Nucleus accumbens (tissue), 56 donors: ENCODE data around the gene CLDN12.
"Not testable (repeated sequence)": the region's sequence is repeated elsewhere in the genome, so short reads cannot be mapped to it uniquely, and the experiment has no call there.

ENCODE experiments used
- DNase-seq, 56 donors: peaks; one replicate each; lab custom pipeline; 2025; lab: John Stamatoyannopoulos, UW

Gene CLDN12

DNA sequence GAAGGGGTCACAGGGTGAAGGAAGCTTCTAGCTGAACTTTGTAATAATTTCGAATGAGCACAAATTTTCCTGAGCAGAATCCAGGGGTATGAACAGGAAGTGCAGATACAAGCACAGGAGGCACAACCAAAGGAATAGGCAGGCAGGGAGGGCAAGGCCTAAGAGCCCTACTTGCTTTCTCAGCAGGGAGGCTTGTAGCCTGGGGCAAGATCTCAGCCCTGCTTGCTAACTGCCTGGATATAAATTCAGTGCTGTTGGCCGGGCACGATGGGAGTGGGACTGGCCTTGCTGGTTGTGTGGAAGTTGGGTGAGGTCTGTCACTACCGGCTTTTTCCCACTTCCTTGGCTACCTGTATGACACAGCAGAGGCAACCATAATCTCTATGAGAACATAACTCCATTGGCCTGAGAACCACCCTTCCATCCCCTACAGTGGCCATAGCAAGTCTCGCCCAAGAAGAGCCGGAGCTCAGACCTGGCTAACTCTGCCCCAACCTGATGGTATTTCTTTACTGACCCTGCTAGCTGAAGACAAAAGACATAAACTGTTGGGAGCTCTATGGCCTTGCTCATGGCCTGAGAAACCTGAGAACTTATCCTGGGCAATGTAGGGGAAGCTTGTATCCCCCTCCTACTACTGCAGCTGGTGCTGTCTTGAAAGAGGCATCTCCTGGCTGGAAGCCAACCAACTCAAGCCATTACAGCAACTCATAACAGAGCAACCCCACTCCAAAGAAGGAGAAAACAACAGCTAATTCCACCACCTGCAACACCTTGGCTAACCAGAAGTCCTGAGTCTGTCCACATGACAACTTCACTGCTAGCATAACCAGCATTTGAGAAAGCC lies 27.6 kb downstream of the CLDN12 start:
- no peak for DNase-seq

DNA sequence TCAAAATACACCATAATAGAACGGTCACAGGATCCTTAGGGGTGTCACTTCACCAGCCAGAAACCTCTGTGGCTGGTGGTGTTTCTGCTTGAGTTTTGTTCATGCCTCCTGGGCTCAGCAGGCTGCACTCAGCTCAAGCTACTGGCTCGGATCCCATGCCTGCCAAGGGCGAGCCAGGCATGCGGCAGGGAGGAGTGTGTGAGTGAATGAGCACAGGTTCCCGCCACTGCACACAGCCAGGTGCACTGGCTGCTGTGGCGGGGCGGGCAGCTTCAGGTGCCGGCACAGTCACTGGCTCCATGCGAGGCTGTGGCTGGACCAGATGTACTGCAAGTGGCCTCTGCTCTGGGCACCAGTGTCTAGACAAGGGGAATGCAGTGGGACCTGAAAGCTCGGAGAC lies 29.5 kb downstream of the CLDN12 start:
- no peak for DNase-seq

DNA sequence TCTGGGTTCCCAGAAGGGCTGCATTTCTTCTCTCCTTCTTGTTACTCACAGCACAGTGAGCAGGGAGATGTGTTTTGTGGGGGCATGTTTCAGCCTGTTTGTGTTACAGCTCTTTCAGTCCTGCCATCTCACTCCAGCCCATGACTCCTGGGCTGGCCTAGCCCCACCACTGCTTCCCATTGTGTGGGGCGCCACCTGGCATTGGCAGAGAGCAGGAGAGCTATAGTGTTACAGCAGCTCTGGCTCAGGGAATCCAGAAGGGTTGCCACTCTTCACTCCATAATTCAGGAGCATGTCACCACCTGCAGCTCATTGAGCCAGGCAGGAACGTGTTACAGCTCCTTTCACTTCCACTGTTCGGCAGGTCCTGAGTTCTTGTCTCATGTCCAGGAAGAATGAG lies 30.0 kb downstream of the CLDN12 start:
- no peak for DNase-seq

DNA sequence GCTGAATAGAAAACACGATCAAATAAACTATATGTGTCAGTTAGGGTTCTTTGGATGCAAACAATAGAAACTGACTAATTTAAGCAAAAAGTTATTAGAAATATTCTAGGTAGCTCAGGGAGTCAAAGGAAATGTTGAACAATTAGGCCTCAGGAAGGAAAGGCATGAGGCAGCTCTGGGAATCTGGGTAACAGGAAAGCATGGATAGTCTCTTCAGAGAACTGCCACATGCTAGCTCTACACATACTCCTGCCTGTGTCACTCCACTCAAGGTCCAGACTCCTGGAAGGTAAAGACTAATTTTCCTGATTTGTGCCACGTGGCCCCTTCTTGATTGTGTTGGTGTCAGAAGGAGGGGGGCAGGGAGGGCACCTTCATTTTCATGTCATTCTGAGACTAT lies 42.4 kb downstream of the CLDN12 start:
- DNase-seq, result no peak

DNA sequence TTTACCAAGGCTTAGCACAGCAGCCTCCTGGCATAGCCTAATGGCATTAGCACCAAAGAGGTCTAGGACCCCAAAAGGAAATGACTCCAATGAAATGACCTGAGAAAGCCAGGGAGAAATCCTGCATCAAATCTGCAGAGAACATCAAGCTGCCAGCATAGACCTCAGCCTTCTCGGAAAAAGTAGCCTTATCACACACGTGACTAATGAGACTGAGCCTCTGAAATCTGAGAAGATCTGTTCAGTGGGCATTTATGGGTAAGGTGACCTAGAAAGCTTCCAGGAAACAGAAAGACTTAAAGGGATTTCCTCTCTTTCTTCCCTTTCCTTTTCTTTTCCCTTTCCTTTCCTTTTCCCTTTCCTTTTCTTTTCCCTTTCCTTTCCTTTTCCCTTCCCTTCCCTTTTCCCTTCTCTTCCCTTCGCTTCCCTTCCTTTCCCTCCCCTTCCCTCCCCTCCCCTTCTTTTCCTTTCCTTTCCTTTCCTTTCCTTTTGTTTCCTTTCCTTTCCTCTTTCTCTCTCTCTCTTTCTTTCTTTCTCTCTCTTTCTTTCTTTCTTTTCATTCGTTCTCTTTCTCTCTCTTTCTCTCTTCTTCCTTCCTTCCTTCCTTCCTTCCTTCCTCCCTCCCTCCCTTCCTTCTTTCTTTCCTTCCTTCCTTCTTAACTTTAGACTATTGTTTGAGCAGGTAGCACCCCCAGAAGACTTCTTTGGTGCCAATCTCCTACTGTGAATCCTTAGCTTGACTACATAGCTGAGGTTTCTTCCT lies 43.1 kb downstream of the CLDN12 start:
- no peak for DNase-seq

DNA sequence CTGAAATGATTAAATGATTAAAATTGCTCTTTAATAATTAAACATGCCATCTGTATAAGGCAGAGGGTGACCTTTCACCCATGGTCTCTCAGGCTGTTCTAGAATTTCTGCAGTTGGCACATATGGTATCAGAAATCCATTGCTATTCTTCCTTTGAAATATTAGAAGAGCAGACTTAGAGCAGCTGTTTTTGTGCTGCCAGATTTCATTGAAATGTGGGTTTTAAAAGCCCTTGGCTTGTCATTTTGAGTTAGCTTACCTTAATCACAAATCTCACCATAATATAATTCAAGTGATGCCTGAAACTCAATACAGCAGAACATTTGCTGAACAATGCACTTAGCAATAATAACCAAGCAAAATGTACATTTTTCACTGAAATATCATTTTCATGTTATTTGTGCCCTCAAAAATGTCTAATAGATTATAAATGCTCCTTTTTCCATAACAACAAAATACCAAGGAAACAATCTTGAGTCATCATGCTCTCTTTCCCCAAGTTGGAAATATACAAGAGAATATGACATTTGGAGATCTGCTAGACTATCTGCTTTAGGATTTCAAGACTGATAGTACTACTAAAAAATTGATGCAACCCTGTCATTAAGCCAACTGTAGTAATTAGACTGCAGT lies 50.1 kb downstream of the CLDN12 start:
- DNase-seq, result no peak

DNA sequence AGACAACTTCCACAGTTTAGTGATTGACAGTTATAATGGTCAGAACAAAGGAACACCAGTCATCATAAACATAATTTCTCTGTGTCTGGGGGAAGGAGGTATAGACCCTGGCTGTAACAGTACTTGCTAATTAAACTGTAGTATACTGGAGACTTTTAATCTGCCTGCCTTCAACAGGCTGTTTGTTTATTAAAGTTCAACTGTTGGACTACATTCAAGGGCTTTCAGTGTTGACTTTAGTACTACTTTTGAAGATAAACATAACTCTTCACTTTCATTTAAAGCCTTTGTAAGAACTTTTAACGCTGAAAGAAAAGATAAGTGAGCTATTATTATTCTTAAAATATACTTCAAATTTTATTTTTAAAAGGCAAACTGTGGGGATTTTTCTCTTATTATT lies 50.7 kb downstream of the CLDN12 start:
- DNase-seq, result no peak

DNA sequence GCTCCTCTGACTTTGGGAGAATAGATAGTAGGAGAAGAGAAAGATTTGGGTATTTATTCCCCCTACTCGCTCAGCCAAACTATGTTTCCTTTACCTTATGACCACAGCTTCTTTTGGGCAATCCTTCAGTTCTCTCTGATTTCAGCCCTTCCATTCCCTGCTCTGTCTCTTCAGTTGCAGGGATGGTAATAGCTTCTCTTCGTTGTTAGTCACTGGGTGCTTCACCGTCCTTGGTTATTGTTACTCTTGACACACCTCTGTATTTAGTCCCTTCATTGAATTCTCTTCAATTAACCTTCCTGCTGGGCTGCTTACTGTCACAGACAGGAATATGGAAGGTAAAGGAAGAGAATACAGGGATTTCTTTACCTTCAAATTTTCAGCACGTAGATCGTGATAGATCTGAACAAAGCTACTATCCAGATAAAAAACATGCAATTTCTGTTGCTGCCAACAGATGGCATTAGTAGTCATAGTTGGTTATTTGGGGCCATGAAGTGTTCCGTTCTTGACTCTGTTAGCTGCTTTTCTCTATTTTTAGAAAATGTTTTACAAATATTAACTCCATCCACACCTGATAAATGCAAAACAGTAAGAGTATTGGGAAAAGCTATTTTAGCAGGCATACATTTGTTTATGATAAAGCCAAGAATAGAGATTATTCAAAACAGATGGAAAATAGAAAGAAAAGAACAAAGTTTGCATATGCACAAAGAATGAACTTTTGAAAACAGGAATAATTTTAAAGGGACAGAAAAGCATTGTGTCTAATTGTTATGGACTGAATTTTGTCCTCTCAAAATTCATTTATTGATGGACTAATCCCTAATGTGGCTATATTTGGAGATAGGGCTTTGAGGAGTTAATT lies 52.1 kb downstream of the CLDN12 start:
- DNase-seq, result peak in 4 of 56 donors; percentile 1 to 13 (median 8)

DNA sequence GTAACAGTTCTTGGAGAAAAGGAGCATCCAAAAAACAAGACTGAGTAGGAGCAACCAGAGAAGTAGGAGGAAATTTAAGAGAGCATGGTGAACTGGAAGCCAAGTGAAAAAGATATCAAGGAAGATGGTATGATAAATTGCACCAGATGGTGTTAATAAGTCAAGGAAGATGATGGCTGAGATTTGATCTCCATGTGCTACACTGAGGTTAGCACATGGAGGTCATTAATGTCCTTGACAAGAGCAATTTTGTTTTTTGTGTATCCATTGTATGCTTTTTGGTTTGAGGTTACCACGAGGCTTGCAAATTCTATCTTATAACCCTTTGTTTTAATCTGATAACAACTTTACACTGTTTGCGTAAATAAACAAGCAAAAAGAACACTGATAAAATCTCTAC lies 54.8 kb downstream of the CLDN12 start:
- no peak for DNase-seq

DNA sequence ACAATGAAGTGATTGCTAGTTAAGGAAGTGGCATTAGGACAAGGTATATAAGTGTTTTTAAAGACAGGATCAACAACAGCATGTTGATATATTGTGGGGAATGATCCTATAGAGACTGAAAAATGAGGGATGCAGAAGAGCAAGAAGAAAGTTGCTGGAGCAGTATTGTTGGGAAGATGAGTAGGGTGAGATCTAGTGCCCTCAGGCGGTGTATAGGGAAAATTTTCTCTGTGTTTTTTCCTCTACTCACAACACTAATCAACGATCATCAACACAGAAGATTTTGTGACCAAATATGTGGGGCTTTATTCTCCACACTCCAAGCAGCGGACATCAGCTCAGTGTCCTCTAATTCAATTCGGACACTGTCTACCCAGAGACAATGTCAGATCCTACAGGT lies 56.6 kb downstream of the CLDN12 start:
- DNase-seq, result no peak

DNA sequence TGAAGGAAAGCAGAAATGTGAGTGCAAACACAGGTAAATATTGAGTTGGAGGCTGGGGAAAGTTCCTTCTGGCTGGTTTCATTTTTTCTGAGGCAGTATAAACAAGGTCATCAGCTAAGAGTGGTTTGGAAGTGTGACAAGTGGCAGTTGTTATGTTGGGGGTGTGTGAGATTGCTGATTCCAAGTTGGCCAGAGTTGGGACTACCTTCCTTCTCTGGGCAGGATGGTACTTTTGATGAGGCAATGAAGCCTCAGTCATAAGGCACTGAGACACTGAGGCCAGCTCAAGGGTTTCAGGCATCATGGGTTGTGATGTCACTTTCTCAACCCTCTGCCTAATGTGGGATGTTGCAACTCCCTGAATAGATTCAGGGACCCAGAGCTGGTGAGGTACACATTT lies 58.0 kb downstream of the CLDN12 start:
- DNase-seq, result no peak

DNA sequence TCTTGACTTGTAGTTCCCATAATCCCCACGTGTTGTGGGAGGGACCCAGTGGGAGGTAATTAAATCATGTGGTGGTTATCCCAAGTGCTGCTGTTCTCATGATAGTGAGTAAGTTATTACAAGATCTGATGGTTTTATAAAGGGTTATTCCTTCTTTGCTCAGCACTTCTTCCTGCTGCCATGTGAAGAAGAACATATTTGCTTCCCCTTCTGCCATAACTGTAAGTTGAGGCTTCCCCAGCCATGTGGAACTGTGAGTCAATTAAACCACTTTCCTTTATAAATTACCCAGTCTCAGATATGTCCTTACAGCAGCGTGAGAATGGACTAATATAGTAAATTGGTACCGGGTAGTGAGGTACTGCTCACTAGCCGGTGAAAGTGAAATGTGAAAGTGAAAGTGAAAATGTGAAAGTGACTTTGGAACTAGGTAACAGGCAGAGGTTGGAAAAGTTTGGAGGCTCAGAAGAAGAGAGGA lies 59.9 kb downstream of the CLDN12 start:
- DNase-seq, result not testable (repeated sequence)
